ENCODE measurements around the gene CD74. TPM values are rescaled to one million over a fixed set of nuclear protein-coding genes. Genes with fewer than 3 reads are reported as not detected.

Gene CD74
- total and polyA plus RNA-seq, 10 of the 15 experiments (the other 5 are each of a cell fraction or from before 2014, with no cell fraction given), result 1,387 to 11,063 (median 3,922) TPM

GRCh38 chr5:150431048-150431447 is 18.3 kb upstream of the CD74 start (continued):
- TF ChIP-seq RELB (IDR thresholded peaks at IDR 0.05; ENCODE audit: low read depth), result no peak
- no peak for TF ChIP-seq NFYB (IDR thresholded peaks at IDR 0.05; ENCODE audit: insufficient read depth, low read depth, low read length)
- TF ChIP-seq BHLHE40 (IDR thresholded peaks at IDR 0.05; ENCODE audit: borderline replicate concordance in 1 of 2, low read depth in 2 of 2, low read length in 1 of 2), result no peak

GRCh38 chr5:150429410-150429873 is 16.7 kb upstream of the CD74 start:
- intact Hi-C loops (cut with micrococcal nuclease; ENCODE audit: unreplicated experiment), result no loop called here
- Histone ChIP-seq H3K4me3 (no peak overlapping the region), H3K4me2 (ENCODE audit: control insufficient read depth, insufficient read depth) (no peak overlapping the region), H3K9me3 (replicated peaks; ENCODE audit: control insufficient read depth, insufficient read depth, low read length) (no peaks in the 10 kb centered on the region), H3K4me1 (ENCODE audit: control insufficient read depth, insufficient read depth, low read length) (peaks cover 7% of the 10 kb centered on the region), H3K36me3 (ENCODE audit: control insufficient read depth in 2 of 2, insufficient read depth in 2 of 2, low read length in 1 of 2) (no peaks in the 10 kb centered on the region), H3K27ac (ENCODE audit: control insufficient read depth, insufficient read depth) (no peak overlapping the region), H2AFZ (ENCODE audit: control insufficient read depth, low read depth, low read length) (peak overlapping the region; percentile 28), H3K9ac (ENCODE audit: control insufficient read depth, insufficient read depth, low read length) (no peak overlapping the region), H4K20me1 (ENCODE audit: control insufficient read depth, insufficient read depth) (no peaks in the 10 kb centered on the region), H3K27me3 (replicated peaks in 1 of 2; ENCODE audit: control insufficient read depth in 2 of 2, insufficient read depth in 2 of 2, low read length in 1 of 2) (no peaks in the 10 kb centered on the region), H3K79me2 (ENCODE audit: control insufficient read depth, insufficient read depth, low read length) (no peaks in the 10 kb centered on the region)
- peak; percentile 94 for ATAC-seq
- SMC1A ChIA-PET (ENCODE audit: uncharacterized antibody, unreplicated experiment), result interaction anchor here (0.6 to 1.7 kb wide), 4 partner anchors 12 to 22 kb away, joined by 3 to 8 read pairs (median 5); no protein-coding TSS in a partner anchor
- POLR2A ChIA-PET, result interaction anchor here (1.0 to 2.9 kb wide), 5 partner anchors 10 to 31 kb away, joined by 4 to 37 read pairs (median 4); partner anchors contain the start of gene CD74
- peak; percentile 88 for FAIRE-seq
- in situ Hi-C loops (cut with MboI), result no loop called here
- CTCF ChIA-PET, result interaction anchor here (0.9 to 2.4 kb wide), 4 partner anchors 10 to 30 kb away, joined by 3 to 13 read pairs (median 6); no protein-coding TSS in a partner anchor
- no TSS peak for BruUV-seq (replicated peaks)
- no peak for DNase-seq (ENCODE audit: low read depth, low spot score)
- RAD21 ChIA-PET (ENCODE audit: unreplicated experiment), result interaction anchor here (0.9 to 1.6 kb wide), 3 partner anchors 15 to 18 kb away, joined by 3 to 5 read pairs (median 4); partner anchors contain the start of gene CD74
- WGBS (ENCODE audit: insufficient coverage, insufficient replicate concordance, low lambda C conversion rate, missing lambda C conversion rate), result 11% methylated on average over 5 of the region's 5 CpGs
- TF ChIP-seq NR2C1 (IDR thresholded peaks at IDR 0.05), result no peak
- TF ChIP-seq ZBED1 (IDR thresholded peaks at IDR 0.05; ENCODE audit: borderline replicate concordance), result peak; percentile 34; the same call in 1 of the 2 replicates
- peak; percentile 40; the same call in 1 of the 2 replicates for TF ChIP-seq MTA2 (IDR thresholded peaks at IDR 0.05; ENCODE audit: low read depth)
- TF ChIP-seq NBN (IDR thresholded peaks at IDR 0.05), result 0 out of 2 replicates have a peak, but pooled peaks have one; percentile 31
- TF ChIP-seq RAD51 (IDR thresholded peaks at IDR 0.05), result no peak
- no peak for TF ChIP-seq IRF5 (IDR thresholded peaks at IDR 0.05; ENCODE audit: borderline replicate concordance)
- no peak for TF ChIP-seq POLR2AphosphoS5 (IDR thresholded peaks at IDR 0.05; ENCODE audit: low read length)
- no peak for TF ChIP-seq YBX1 (IDR thresholded peaks at IDR 0.05)
- TF ChIP-seq CTCF (IDR thresholded peaks at IDR 0.05 in 2 of 3, conservative IDR thresholded peaks at IDR 0.05 in 1 of 3; ENCODE audit: control insufficient read depth in 2 of 3, extremely low read depth in 1 of 3, insufficient read depth in 1 of 3, low read depth in 3 of 3, low read length in 3 of 3), result no peak
- peak; percentile 86 for TF ChIP-seq NR2F1 (conservative IDR thresholded peaks at IDR 0.05)
- no peak for TF ChIP-seq HCFC1 (IDR thresholded peaks at IDR 0.05; ENCODE audit: low read length)
- TF ChIP-seq BHLHE40 (IDR thresholded peaks at IDR 0.05; ENCODE audit: borderline replicate concordance in 1 of 2, low read depth in 2 of 2, low read length in 1 of 2), result peak in 1 of 2 experiments; percentile 23; a peak in 1 of 4 replicates
- TF ChIP-seq DPF2 (IDR thresholded peaks at IDR 0.05), result peak; percentile 62
- peak; percentile 72 for TF ChIP-seq CREM (IDR thresholded peaks at IDR 0.05; ENCODE audit: low read depth)

Measured in GM12878 (cell line).